ENCODE measurements around the gene SLC39A7.

The SLC39A7 gene

DNA sequence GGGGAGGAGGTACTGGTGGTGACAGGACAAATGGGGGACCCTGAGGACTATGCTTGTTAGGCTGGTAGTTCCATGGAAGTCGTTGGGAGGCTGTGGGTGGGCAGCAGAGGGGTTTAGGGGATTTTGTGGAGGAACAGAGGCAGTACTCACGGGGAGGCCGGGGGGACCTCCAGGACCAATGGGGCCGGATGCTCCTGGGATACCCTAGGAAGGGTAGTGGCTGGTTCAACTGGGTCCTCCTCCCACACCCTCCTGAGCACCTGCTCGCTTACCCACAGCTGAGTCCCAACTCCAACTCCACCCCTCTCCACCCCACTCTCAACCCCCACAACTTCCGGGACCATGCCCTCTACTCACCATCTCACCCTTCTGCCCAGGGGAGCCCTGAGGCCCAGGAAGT, 34.3 kb upstream of the SLC39A7 start:
- Mint-ChIP-seq H3K27me3 (peaks cover 14 to 15% of the 10 kb centered on the region in 2 donors), H3K4me1 (peaks cover 25 to 31% of the 10 kb centered on the region in 2 donors), H3K27ac (no peak overlapping the region), H3K36me3 (no peaks in the 10 kb centered on the region), H3K9me3 (no peaks in the 10 kb centered on the region), H3K4me3 (no peak overlapping the region)
- DNase-seq (no peak), ATAC-seq (replicated peaks) (no peak)

DNA sequence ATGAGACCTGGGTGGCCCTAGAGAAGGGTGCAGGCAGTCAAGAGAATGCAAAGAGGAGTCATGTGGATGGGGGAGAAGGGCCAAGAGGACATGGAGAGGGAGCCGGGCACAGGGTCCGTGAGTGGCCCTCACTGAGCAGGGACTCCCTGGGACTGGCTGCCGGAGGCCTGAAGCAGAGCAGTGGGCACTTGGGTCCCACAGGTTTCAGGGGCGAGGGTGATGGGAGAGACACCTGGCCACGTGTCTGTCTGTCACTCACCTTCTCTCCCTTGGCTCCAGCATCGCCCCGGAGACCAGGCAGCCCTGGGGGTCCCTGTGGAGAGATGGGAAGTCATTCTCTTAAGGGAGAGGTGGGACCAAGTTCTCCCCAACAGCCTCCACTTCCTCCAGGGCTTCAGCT, 33.9 kb upstream of the SLC39A7 start:
- Mint-ChIP-seq H3K9me3 (no peaks in the 10 kb centered on the region), H3K4me3 (no peak overlapping the region), H3K27ac (no peak overlapping the region), H3K36me3 (no peaks in the 10 kb centered on the region), H3K4me1 (peaks cover 21 to 26% of the 10 kb centered on the region in 2 donors), H3K27me3 (peaks cover 14 to 15% of the 10 kb centered on the region in 2 donors)
- no peak for ATAC-seq (replicated peaks)
- no peak for DNase-seq

DNA sequence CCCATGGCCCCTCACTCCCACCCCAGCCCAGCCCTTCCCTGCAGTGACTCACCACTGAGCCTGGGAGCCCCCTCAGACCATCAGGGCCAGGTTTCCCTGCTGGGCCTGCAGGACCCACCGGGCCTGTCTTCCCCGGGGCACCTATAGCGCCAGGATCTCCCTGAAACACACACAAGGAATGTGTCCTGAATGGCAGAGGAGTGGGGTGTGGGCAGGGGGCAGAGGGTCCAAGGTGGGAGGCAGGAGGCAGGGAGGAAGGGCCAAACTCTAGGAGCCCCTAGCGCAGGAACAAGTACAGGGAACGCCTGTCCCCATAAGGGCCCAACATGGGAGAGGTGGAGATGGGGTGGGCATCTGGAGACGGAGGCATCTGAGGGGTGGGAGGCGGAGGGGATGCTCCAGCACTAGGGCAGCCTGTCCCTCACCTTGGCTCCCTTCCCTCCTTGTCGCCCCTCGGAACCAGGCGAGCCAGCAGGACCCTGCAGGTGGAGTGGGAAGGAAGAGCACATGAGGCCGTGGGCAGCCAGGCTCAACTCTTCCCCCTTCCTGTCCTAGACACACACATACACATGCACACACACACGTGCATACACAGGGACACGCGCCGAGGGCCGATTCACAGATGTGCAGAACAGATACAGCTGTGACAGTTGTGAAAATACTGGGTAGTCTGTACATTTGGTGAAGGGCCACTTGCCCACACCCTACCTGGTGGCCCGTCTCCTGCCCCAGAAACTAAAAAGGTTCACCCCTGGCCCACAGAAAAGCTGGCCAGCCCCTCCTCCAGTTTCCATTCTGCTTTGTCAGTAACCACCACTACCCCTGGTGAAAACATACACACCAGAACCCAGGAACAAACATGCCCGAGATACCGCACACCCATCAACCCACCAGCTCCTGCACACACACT, 33.0 kb upstream of the SLC39A7 start:
- Mint-ChIP-seq H3K9me3 (no peaks in the 10 kb centered on the region), H3K4me1 (peaks cover 21 to 24% of the 10 kb centered on the region in 2 donors), H3K36me3 (no peaks in the 10 kb centered on the region), H3K4me3 (no peak overlapping the region), H3K27me3 (peaks cover 16 to 19% of the 10 kb centered on the region in 2 donors), H3K27ac (no peak overlapping the region)
- no peak for DNase-seq
- ATAC-seq (replicated peaks) = no peak

DNA sequence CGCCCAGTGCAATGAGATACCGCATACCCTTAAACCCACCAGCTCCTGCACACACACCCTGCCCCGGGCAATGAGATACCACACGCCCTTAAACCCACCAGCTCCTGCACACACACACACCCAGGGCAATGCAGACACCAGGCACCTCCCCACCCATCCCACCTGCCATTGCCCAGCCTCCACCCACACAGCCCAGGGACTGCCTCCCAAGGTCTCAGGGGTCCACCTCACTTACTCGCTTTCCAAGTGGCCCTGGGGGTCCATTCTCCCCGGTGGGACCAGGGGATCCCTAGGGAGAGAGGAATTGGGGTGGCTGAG, 32.4 kb upstream of the SLC39A7 start:
- Mint-ChIP-seq H3K27ac (no peak overlapping the region), H3K36me3 (no peaks in the 10 kb centered on the region), H3K9me3 (no peaks in the 10 kb centered on the region), H3K27me3 (peaks cover 20 to 25% of the 10 kb centered on the region in 2 donors), H3K4me3 (no peak overlapping the region), H3K4me1 (peaks cover 24 to 27% of the 10 kb centered on the region in 2 donors)
- no peak for ATAC-seq (replicated peaks)
- DNase-seq = no peak

DNA sequence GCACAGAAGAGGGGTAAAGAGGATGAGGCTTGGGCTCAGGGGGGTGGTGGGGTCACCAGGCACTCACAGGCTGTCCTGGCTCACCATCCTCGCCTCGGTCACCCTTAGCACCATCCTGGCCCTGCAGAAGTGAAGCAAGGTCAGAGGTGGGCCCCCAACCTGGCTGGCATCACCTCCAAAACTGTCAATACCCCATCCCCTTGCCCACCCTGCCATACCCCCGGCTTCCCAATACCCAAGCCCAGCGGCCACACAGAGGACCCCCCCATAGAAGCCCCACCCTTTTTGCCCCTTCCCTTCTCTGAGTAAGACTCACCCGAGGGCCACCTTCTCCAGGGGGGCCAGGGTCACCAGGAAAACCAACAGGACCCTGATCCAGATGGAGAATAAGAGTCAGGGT, 32.0 kb upstream of the SLC39A7 start:
- DNase-seq = no peak
- Mint-ChIP-seq H3K4me3 (no peak overlapping the region), H3K9me3 (no peaks in the 10 kb centered on the region), H3K27ac (no peak overlapping the region), H3K27me3 (peaks cover 20 to 29% of the 10 kb centered on the region in 2 donors), H3K36me3 (no peaks in the 10 kb centered on the region), H3K4me1 (peaks cover 24 to 27% of the 10 kb centered on the region in 2 donors)
- ATAC-seq (replicated peaks) = no peak

DNA sequence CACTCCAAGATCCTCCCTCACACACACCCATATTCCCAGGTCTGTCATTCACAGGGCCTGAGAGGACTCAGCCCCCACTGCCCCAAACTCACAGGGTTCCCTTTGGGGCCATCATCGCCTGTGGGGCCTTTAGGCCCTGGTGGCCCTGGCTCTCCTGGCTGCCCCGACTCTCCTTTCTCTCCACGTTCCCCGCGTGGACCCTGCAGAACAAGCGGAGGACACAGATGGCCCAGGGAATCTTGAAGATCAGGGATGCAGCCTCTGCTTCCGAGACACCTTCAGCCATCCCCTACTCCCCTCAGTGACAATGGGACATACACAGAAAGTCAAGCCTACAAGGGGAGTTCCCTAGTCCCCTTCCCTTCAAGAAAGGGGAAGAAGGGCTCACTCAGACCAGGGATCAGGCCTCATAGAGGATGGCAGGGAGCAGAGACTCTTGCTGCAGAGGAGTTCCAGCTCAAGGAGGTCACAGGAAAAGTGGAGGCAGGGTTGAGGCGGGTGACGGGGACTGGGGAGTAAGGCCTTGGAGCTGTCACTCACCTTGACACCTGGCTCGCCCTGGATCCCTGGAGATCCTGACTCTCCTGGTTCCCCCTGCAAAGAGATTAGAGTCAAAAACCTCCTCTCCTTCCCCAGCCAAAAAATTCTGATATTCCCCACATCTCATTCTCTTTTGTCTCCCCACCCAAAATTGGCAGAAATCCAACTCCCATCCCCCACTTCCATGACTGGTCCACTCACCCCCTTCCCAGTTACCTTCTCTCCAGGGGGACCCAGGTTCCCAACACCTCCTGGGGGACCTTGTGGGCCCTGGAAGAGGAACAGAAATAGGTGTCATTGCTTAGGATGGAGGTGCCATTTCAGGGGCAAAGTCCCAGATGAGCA, 31.1 kb upstream of the SLC39A7 start:
- Mint-ChIP-seq H3K4me1 (peaks cover 24 to 27% of the 10 kb centered on the region in 2 donors), H3K27me3 (peaks cover 15 to 24% of the 10 kb centered on the region in 2 donors), H3K36me3 (no peaks in the 10 kb centered on the region), H3K27ac (peak overlapping the region; percentile 75), H3K9me3 (no peaks in the 10 kb centered on the region), H3K4me3 (peak overlapping the region in 1 of 2 donors; percentile 40)
- DNase-seq (no peak), ATAC-seq (replicated peaks) (peak in 1 of 2 donors; percentile 35)

DNA sequence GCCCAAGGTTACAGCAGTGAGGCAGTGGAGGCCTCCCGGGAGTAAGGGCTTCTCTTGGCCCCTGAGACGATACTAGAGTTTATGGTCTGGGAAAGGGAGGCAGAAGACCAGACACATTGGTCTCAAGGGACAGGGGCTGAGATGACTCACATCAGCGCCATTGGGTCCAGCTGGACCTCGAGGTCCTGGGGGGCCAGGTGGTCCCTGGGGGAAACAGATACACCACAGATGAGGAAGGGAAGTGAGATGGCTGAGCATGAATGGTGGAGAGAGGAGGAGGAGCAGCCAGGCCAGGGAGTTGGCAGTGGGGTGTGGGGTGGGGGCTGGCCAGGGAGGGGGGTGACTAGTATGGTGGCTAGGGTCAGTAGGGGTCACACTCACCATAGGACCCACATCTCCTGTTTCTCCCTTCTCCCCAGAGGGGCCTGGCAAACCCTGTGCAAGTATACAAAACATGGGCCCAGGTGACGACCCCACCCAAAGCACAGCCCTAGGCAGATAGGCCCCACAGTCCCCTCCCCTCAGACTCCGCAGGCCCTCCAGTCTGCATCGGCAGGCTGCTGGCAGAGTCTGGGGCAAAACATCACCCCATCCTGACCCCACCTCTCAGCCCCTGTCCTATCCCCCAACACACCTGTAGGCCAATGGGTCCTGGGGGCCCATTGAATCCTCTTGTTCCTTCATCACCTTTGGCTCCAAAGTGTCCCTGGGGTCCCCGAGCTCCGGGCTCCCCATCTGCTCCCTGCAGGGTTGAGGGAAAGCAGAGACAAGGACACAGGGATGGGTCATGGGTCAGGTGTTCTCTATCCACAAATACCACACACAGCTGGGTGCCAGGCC, 30.3 kb upstream of the SLC39A7 start:
- Mint-ChIP-seq H3K9me3 (no peaks in the 10 kb centered on the region), H3K4me1 (peaks cover 24 to 27% of the 10 kb centered on the region in 2 donors), H3K27ac (peak overlapping the region; percentile 75), H3K4me3 (peak overlapping the region in 1 of 2 donors; percentile 40), H3K36me3 (no peaks in the 10 kb centered on the region), H3K27me3 (peaks cover 23 to 32% of the 10 kb centered on the region in 2 donors)
- DNase-seq (peak; percentile 55), ATAC-seq (replicated peaks) (peak; percentile 79 to 81)

DNA sequence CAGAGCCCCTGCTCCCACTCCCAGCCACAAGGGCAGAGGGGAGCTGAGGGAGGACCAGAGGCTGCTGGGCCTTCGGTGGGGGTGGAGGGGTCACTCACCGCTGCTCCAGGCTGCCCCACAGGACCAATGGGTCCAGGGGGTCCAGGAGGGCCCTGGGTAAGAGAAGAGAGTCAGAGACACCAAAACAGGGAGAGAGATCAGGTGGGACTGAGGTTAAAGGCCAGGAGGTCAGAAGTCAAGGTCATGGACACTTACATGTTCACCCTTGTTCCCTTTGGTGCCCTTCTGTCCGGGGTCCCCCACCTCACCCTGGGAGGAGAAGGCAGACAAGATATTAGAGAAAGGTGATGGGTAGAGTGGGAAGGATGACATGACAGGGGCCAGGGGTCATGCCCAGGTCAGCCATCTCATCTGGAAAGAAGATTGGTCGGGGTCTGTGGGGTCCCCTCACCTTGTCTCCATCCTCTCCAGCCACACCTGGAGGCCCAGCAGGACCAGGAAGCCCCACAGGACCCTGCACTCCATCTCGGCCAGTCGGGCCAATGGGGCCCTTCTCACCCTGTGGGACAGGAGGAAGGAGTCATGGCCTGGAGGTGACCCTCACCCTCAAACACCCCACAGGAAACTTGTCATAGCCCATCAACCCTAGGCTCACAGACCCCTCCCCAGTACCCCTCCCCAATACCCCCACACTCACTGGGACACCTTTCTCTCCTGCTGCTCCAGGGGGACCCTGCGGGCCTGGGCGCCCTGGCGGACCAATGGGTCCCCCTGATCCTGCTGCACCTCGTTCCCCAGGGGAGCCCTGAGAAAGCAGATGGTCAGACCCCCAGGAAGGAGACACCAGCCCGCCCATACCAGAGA, 29.4 kb upstream of the SLC39A7 start:
- Mint-ChIP-seq H3K4me1 (peaks cover 24 to 27% of the 10 kb centered on the region in 2 donors), H3K9me3 (no peaks in the 10 kb centered on the region), H3K36me3 (no peaks in the 10 kb centered on the region), H3K27me3 (peaks cover 24 to 33% of the 10 kb centered on the region in 2 donors), H3K4me3 (no peak overlapping the region), H3K27ac (peak overlapping the region; percentile 86)
- ATAC-seq (replicated peaks) (no peak), DNase-seq (no peak)

DNA sequence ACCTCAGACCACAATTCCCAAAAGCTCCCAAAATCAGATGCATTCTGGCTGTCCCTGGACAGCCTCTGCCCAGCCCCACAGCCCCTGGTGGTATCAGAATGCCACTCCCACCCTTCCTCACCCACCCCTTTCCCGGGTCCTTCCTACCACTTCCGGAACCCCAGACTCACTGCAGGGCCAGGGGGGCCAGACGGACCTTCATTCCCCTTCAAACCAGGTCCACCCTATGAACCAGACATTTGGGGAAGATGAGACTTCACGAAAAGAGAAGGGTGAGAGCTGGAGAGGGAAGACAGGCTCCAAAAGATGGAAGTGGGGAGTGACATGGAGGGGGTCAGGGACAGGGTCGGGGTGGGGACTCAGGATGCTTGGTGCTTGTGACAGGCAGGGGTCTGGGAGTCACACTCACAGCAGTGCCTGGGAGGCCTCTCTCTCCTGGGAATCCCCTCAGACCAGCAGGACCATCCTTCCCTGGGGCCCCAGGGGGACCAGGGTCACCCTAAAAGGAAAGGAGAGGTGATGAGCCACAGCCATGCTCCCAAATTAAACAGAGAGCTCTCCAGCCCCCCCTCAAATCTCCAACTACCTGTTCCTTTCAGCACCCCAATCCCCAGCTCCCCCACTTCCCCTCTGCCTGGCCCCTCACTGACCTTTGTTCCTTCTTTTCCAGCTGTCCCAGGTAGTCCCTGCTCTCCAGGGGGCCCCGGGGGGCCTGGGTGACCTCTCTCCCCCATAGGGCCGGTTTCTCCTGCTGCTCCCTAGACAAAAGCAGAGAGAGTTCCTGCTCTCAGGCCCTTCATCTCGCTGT, 28.6 kb upstream of the SLC39A7 start:
- H3K27me3 Mint-ChIP-seq = peaks cover 26 to 37% of the 10 kb centered on the region in 2 donors
- ATAC-seq (replicated peaks) (no peak), DNase-seq (no peak)
- H3K4me3 Mint-ChIP-seq = no peak overlapping the region
- peak overlapping the region; percentile 74 for H3K27ac Mint-ChIP-seq
- H3K36me3 Mint-ChIP-seq = no peaks in the 10 kb centered on the region
- peaks cover 24 to 27% of the 10 kb centered on the region in 2 donors for H3K4me1 Mint-ChIP-seq
- H3K9me3 Mint-ChIP-seq = no peaks in the 10 kb centered on the region

DNA sequence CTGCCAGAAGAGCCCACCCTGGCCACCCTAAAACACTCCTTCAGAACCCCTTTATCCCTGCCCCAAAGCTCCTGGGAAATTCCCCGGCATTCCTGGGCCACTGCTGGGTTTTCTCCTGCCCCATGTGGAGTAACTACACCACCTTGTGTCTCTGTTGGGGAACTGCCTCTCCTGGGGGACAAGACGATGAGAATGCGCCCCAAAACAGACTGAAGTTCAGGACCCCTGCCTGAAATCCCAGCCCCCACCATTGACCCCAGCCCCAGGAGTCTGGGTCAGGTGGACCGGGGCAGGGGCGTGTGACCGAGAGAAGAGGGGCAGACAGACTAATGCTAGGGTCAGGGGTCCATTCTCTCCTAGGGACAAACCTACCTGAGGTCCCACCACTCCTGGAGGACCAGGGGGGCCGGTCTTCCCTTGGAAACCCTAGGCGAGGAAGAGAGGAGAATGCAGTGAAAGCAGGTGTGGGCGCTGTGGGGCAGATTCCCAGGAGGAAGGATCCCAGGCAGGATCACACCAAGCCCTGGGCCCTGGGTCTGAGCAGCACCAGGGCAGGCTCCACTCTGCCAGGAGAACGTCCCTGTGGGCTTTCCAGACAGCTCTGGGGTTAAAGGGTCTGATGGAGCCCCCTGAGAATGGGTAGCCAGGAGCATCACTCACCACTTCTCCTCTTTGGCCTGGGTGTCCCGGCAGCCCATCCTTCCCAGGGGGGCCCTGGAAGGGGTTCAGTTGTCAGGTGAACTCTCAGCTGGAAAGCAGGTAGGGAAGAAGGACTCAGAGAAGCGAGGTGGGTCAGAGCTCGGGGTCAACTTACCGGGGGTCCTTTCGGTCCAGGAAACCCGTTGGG, 27.8 kb upstream of the SLC39A7 start:
- Mint-ChIP-seq H3K27me3 (peaks cover 29 to 43% of the 10 kb centered on the region in 2 donors), H3K27ac (peak overlapping the region; percentile 74), H3K9me3 (no peaks in the 10 kb centered on the region), H3K36me3 (no peaks in the 10 kb centered on the region), H3K4me1 (peaks cover 24 to 27% of the 10 kb centered on the region in 2 donors), H3K4me3 (no peak overlapping the region)
- ATAC-seq (replicated peaks) = no peak
- no peak for DNase-seq

DNA sequence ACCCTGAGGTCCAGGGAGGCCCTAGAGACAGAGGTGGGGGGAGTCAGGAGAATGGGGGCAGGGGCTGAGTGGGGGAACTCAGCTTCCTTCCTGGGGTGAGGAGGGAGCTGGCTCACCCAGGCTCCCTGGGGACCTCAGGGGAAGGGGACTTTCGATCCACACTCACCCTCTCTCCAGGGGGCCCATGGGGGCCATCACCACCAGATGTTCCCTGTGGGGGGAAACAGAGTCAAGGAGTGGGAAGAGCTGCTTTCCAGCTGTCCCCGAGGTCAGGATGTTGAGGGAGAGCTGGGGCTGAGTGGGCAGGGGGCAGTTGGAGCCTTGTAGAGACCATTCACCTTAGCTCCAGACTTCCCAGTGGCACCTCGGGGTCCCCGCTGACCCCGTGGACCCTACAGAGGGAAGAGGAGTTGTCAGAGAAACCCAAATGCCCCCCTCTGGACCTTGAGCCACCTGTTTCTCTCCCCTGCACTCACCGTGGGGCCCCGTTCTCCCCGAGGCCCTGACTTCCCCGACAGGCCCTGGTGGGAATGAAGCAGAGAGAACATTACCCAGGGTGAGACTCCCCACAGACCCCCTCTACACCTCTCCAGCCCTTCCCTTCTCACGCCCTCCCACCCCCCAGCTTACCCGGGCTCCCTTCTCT, 27.0 kb upstream of the SLC39A7 start:
- DNase-seq (no peak), ATAC-seq (replicated peaks) (no peak)
- H3K36me3 Mint-ChIP-seq = no peaks in the 10 kb centered on the region
- H3K9me3 Mint-ChIP-seq = no peaks in the 10 kb centered on the region
- no peak overlapping the region for H3K27ac Mint-ChIP-seq
- H3K4me1 Mint-ChIP-seq = peaks cover 24 to 27% of the 10 kb centered on the region in 2 donors
- no peak overlapping the region for H3K4me3 Mint-ChIP-seq
- H3K27me3 Mint-ChIP-seq = peaks cover 29 to 43% of the 10 kb centered on the region in 2 donors
